Measurements from ENCODE around the gene DGUOK.

The DGUOK gene

GRCh38 chr2:73977466-73977865 lies 50.8 kb downstream of the DGUOK start:
- Histone ChIP-seq H3K9me3 (ENCODE audit: control insufficient read depth in 2 of 2, low read length in 2 of 2) (no peaks in the 10 kb centered on the region), H3K4me1 (ENCODE audit: control insufficient read depth in 2 of 2, insufficient read depth in 2 of 2, low read length in 2 of 2) (peaks cover 27 to 42% of the 10 kb centered on the region in 2 donors), H3K27ac (ENCODE audit: low read depth in 2 of 2, low read length in 2 of 2) (no peak overlapping the region), H3K36me3 (ENCODE audit: control insufficient read depth in 2 of 2, insufficient read depth in 2 of 2, low read length in 2 of 2) (no peaks in the 10 kb centered on the region), H3K4me3 (ENCODE audit: low read length in 2 of 2) (no peak overlapping the region), H3K9ac (ENCODE audit: low read depth in 1 of 2, low read length in 2 of 2) (no peak overlapping the region), H3K27me3 (ENCODE audit: control insufficient read depth in 2 of 2, insufficient read depth in 2 of 2, low read length in 2 of 2) (no peaks in the 10 kb centered on the region)

- H3K27me3 ChIP-seq (ENCODE audit: control insufficient read depth in 2 of 2, insufficient read depth in 2 of 2, low read length in 2 of 2), result no peaks in the 10 kb centered on the region
- no peak overlapping the region for H3K4me3 ChIP-seq (ENCODE audit: low read length in 2 of 2)
- no peak overlapping the region for H3K9ac ChIP-seq (ENCODE audit: low read depth in 1 of 2, low read length in 2 of 2)
- no peaks in the 10 kb centered on the region for H3K9me3 ChIP-seq (ENCODE audit: control insufficient read depth in 2 of 2, low read length in 2 of 2)
- no peak overlapping the region for H3K27ac ChIP-seq (ENCODE audit: low read depth in 2 of 2, low read length in 2 of 2)
- H3K4me1 ChIP-seq (ENCODE audit: control insufficient read depth in 2 of 2, insufficient read depth in 2 of 2, low read length in 2 of 2), result peaks cover 30 to 40% of the 10 kb centered on the region in 2 donors
- H3K36me3 ChIP-seq (ENCODE audit: control insufficient read depth in 2 of 2, insufficient read depth in 2 of 2, low read length in 2 of 2), result no peaks in the 10 kb centered on the region
Observed at GRCh38 chr2:73979021-73979420, 52.3 kb downstream of the DGUOK start.

- H3K4me1 ChIP-seq (ENCODE audit: control insufficient read depth in 2 of 2, insufficient read depth in 2 of 2, low read length in 2 of 2), result peaks cover 32 to 40% of the 10 kb centered on the region in 2 donors
- no peaks in the 10 kb centered on the region for H3K9me3 ChIP-seq (ENCODE audit: control insufficient read depth in 2 of 2, low read length in 2 of 2)
- peak overlapping the region in 1 of 2 donors; percentile 17 for H3K4me3 ChIP-seq (ENCODE audit: low read length in 2 of 2)
- no peak overlapping the region for H3K27ac ChIP-seq (ENCODE audit: low read depth in 2 of 2, low read length in 2 of 2)
- peak overlapping the region; percentile 36 to 93 for H3K9ac ChIP-seq (ENCODE audit: low read depth in 1 of 2, low read length in 2 of 2)
- H3K36me3 ChIP-seq (ENCODE audit: control insufficient read depth in 2 of 2, insufficient read depth in 2 of 2, low read length in 2 of 2), result no peaks in the 10 kb centered on the region
- no peaks in the 10 kb centered on the region for H3K27me3 ChIP-seq (ENCODE audit: control insufficient read depth in 2 of 2, insufficient read depth in 2 of 2, low read length in 2 of 2)
Observed at GRCh38 chr2:73979686-73980085, 53.0 kb downstream of the DGUOK start.

GRCh38 chr2:73980566-73980965 lies 53.9 kb downstream of the DGUOK start:
- Histone ChIP-seq H3K4me3 (ENCODE audit: low read length in 2 of 2) (peak overlapping the region; percentile 68 to 79), H3K4me1 (ENCODE audit: control insufficient read depth in 2 of 2, insufficient read depth in 2 of 2, low read length in 2 of 2) (peaks cover 32 to 40% of the 10 kb centered on the region in 2 donors), H3K27me3 (ENCODE audit: control insufficient read depth in 2 of 2, insufficient read depth in 2 of 2, low read length in 2 of 2) (no peaks in the 10 kb centered on the region), H3K9me3 (ENCODE audit: control insufficient read depth in 2 of 2, low read length in 2 of 2) (no peaks in the 10 kb centered on the region), H3K9ac (ENCODE audit: low read depth in 1 of 2, low read length in 2 of 2) (peak overlapping the region; percentile 76 to 93), H3K36me3 (ENCODE audit: control insufficient read depth in 2 of 2, insufficient read depth in 2 of 2, low read length in 2 of 2) (no peaks in the 10 kb centered on the region), H3K27ac (ENCODE audit: low read depth in 2 of 2, low read length in 2 of 2) (peak overlapping the region; percentile 98 to 99)

GRCh38 chr2:73981081-73982001 lies 54.7 kb downstream of the DGUOK start:
- Histone ChIP-seq H3K9me3 (ENCODE audit: control insufficient read depth in 2 of 2, low read length in 2 of 2) (no peaks in the 10 kb centered on the region), H3K4me3 (ENCODE audit: low read length in 2 of 2) (peak overlapping the region; percentile 68 to 79), H3K9ac (ENCODE audit: low read depth in 1 of 2, low read length in 2 of 2) (peak overlapping the region; percentile 76 to 93), H3K36me3 (ENCODE audit: control insufficient read depth in 2 of 2, insufficient read depth in 2 of 2, low read length in 2 of 2) (peaks cover 0 to under 1% of the 10 kb centered on the region in 2 donors), H3K27me3 (ENCODE audit: control insufficient read depth in 2 of 2, insufficient read depth in 2 of 2, low read length in 2 of 2) (no peaks in the 10 kb centered on the region), H3K27ac (ENCODE audit: low read depth in 2 of 2, low read length in 2 of 2) (peak overlapping the region; percentile 98 to 99), H3K4me1 (ENCODE audit: control insufficient read depth in 2 of 2, insufficient read depth in 2 of 2, low read length in 2 of 2) (peaks cover 40 to 48% of the 10 kb centered on the region in 2 donors)

- peaks cover 47 to 56% of the 10 kb centered on the region in 2 donors for H3K4me1 ChIP-seq (ENCODE audit: control insufficient read depth in 2 of 2, insufficient read depth in 2 of 2, low read length in 2 of 2)
Observed at GRCh38 chr2:73982140-73982617, 55.5 kb downstream of the DGUOK start.

GRCh38 chr2:73983322-73984202 lies 56.9 kb downstream of the DGUOK start:
- Histone ChIP-seq H3K36me3 (ENCODE audit: control insufficient read depth in 2 of 2, insufficient read depth in 2 of 2, low read length in 2 of 2) (peaks cover 0 to 6% of the 10 kb centered on the region in 2 donors), H3K9me3 (ENCODE audit: control insufficient read depth in 2 of 2, low read length in 2 of 2) (no peaks in the 10 kb centered on the region), H3K27me3 (ENCODE audit: control insufficient read depth in 2 of 2, insufficient read depth in 2 of 2, low read length in 2 of 2) (no peaks in the 10 kb centered on the region), H3K9ac (ENCODE audit: low read depth in 1 of 2, low read length in 2 of 2) (peak overlapping the region; percentile 83 to 93), H3K4me1 (ENCODE audit: control insufficient read depth in 2 of 2, insufficient read depth in 2 of 2, low read length in 2 of 2) (peaks cover 60 to 64% of the 10 kb centered on the region in 2 donors), H3K4me3 (ENCODE audit: low read length in 2 of 2) (peak overlapping the region; percentile 70 to 75), H3K27ac (ENCODE audit: low read depth in 2 of 2, low read length in 2 of 2) (peak overlapping the region; percentile 98 to 99)

More at GRCh38 chr2:73982140-73982617, 55.5 kb downstream of the DGUOK start:
- peak overlapping the region in 1 of 2 donors; percentile 93 for H3K9ac ChIP-seq (ENCODE audit: low read depth in 1 of 2, low read length in 2 of 2)
- H3K27ac ChIP-seq (ENCODE audit: low read depth in 2 of 2, low read length in 2 of 2), result peak overlapping the region; percentile 98 to 99
- H3K4me3 ChIP-seq (ENCODE audit: low read length in 2 of 2), result no peak overlapping the region
- no peaks in the 10 kb centered on the region for H3K27me3 ChIP-seq (ENCODE audit: control insufficient read depth in 2 of 2, insufficient read depth in 2 of 2, low read length in 2 of 2)
- peaks cover 0 to 3% of the 10 kb centered on the region in 2 donors for H3K36me3 ChIP-seq (ENCODE audit: control insufficient read depth in 2 of 2, insufficient read depth in 2 of 2, low read length in 2 of 2)
- no peaks in the 10 kb centered on the region for H3K9me3 ChIP-seq (ENCODE audit: control insufficient read depth in 2 of 2, low read length in 2 of 2)

GRCh38 chr2:73984203-73984921 lies 57.7 kb downstream of the DGUOK start, which contains the start of gene TET3:
TSS of gene TET3 (plus strand) at chr2:73984910. CDS start at chr2:73986404, 1,494 bp downstream.
- H3K9ac ChIP-seq (ENCODE audit: low read depth in 1 of 2, low read length in 2 of 2), result peak within 1 kb of the TSS; percentile 83 to 93

GRCh38 chr2:73984922-73985307 lies 58.2 kb downstream of the DGUOK start:
- peaks cover 0 to 9% of the 10 kb centered on the region in 2 donors for H3K36me3 ChIP-seq (ENCODE audit: control insufficient read depth in 2 of 2, insufficient read depth in 2 of 2, low read length in 2 of 2)
- peak overlapping the region in 1 of 2 donors; percentile 75 for H3K4me3 ChIP-seq (ENCODE audit: low read length in 2 of 2)
- H3K9me3 ChIP-seq (ENCODE audit: control insufficient read depth in 2 of 2, low read length in 2 of 2), result no peaks in the 10 kb centered on the region
- H3K4me1 ChIP-seq (ENCODE audit: control insufficient read depth in 2 of 2, insufficient read depth in 2 of 2, low read length in 2 of 2), result peaks cover 57 to 60% of the 10 kb centered on the region in 2 donors
- no peaks in the 10 kb centered on the region for H3K27me3 ChIP-seq (ENCODE audit: control insufficient read depth in 2 of 2, insufficient read depth in 2 of 2, low read length in 2 of 2)
- H3K27ac ChIP-seq (ENCODE audit: low read depth in 2 of 2, low read length in 2 of 2), result peak overlapping the region; percentile 98 to 99
- peak overlapping the region in 1 of 2 donors; percentile 93 for H3K9ac ChIP-seq (ENCODE audit: low read depth in 1 of 2, low read length in 2 of 2)

More at GRCh38 chr2:73984203-73984921, 57.7 kb downstream of the DGUOK start, which contains the start of gene TET3:
- H3K27me3 ChIP-seq (ENCODE audit: control insufficient read depth in 2 of 2, insufficient read depth in 2 of 2, low read length in 2 of 2), result no peaks in the 10 kb centered on the region
- no peaks in the 10 kb centered on the region for H3K9me3 ChIP-seq (ENCODE audit: control insufficient read depth in 2 of 2, low read length in 2 of 2)
- H3K4me1 ChIP-seq (ENCODE audit: control insufficient read depth in 2 of 2, insufficient read depth in 2 of 2, low read length in 2 of 2), result peaks cover 60 to 65% of the 10 kb centered on the region in 2 donors
- peak within 1 kb of the TSS; percentile 98 to 99 for H3K27ac ChIP-seq (ENCODE audit: low read depth in 2 of 2, low read length in 2 of 2)
- H3K36me3 ChIP-seq (ENCODE audit: control insufficient read depth in 2 of 2, insufficient read depth in 2 of 2, low read length in 2 of 2), result peaks cover 0 to 9% of the 10 kb centered on the region in 2 donors
- H3K4me3 ChIP-seq (ENCODE audit: low read length in 2 of 2), result peak within 1 kb of the TSS; percentile 75 to 77

Data from mucosa of rectum (tissue), 2 donors.